ENCODE data around the gene BICDL1. TPM values are rescaled to one million over a fixed set of nuclear protein-coding genes. Genes with fewer than 3 reads are reported as not detected.

BICDL1 gene
- total and polyA plus RNA-seq, 2 experiments from 2014 or later = 3.5 to 3.7 TPM

GRCh38 chr12:120089796-120090195, 100.8 kb downstream of the BICDL1 start:
- H3K27ac ChIP-seq = no peak overlapping the region
- H3K4me1 ChIP-seq (ENCODE audit: low read depth) = peaks cover 16% of the 10 kb centered on the region

DNA sequence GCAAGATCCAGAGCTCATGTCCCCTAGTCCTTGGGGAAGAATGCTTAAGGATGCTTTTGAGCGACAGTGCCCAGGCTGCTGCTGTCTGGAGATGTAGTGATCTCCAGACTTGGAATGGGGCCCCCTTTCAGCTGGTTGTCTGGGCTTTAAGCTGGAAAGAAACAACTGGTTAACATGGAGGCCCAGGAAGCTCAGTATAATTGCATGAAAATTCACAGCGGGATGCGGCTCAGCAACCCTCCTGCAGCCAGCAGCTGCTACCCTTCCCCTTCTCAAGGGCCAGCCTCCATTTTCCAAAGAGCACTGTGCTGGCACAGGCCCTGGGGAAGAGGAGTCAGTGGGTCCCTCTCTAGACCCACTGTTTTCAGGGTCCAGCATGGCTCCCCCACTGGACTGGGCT, 101.2 kb downstream of the BICDL1 start:
- Histone ChIP-seq H3K9me3 (ENCODE audit: low read depth) (no peaks in the 10 kb centered on the region), H3K4me1 (ENCODE audit: low read depth) (peaks cover 16% of the 10 kb centered on the region), H3K27ac (no peak overlapping the region), H3K27me3 (no peaks in the 10 kb centered on the region), H3K36me3 (no peaks in the 10 kb centered on the region), H3K4me3 (no peak overlapping the region)
- no peak for DNase-seq (ENCODE audit: low read depth in 1 of 2, low spot score in 1 of 2)
- TF ChIP-seq, protein P1, sequence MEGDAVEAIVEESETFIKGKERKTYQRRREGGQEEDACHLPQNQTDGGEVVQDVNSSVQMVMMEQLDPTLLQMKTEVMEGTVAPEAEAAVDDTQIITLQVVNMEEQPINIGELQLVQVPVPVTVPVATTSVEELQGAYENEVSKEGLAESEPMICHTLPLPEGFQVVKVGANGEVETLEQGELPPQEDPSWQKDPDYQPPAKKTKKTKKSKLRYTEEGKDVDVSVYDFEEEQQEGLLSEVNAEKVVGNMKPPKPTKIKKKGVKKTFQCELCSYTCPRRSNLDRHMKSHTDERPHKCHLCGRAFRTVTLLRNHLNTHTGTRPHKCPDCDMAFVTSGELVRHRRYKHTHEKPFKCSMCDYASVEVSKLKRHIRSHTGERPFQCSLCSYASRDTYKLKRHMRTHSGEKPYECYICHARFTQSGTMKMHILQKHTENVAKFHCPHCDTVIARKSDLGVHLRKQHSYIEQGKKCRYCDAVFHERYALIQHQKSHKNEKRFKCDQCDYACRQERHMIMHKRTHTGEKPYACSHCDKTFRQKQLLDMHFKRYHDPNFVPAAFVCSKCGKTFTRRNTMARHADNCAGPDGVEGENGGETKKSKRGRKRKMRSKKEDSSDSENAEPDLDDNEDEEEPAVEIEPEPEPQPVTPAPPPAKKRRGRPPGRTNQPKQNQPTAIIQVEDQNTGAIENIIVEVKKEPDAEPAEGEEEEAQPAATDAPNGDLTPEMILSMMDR (IDR thresholded peaks at IDR 0.05; ENCODE audit: low read depth, low read length) = no peak

More at GRCh38 chr12:120089796-120090195, 100.8 kb downstream of the BICDL1 start:
- Histone ChIP-seq H3K9me3 (ENCODE audit: low read depth) (no peaks in the 10 kb centered on the region), H3K27me3 (no peaks in the 10 kb centered on the region), H3K36me3 (no peaks in the 10 kb centered on the region), H3K4me3 (no peak overlapping the region)
- DNase-seq (ENCODE audit: low read depth in 1 of 2, low spot score in 1 of 2) = no peak
- TF ChIP-seq, protein P1 (IDR thresholded peaks at IDR 0.05; ENCODE audit: low read depth, low read length) = no peak

DNA sequence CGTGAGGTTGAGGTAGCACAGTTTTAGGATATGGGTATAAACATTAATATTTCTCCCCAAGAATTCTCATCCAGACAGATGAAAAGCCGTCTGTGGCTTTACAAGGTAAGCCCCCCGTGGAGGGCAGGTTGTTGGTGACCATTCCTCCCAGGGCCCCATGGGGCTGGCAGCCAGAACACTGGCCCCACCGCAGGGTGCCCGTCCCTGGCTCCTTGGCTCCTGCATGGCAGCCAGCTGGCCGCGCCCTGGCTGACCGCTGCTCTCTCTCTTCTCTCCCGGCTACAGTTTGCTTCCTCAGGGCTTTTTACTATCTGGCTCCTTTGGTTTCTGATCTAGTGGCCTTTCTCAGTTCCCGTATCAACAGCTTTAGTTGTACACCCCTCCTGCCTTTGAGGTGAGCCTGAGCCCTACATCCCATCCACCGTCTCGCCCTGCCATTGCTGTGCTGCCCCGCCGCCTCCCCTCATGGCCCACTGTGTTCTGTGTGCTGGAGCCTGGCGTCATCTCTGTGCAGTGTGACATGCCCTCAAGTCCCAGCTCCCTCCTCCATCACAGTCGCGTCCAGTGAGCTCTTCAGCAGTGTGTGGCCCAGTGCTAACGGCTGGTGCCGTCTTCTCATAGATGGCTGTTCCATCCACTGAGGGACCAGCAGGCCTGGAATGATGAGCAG, 101.7 kb downstream of the BICDL1 start:
- DNase-seq (ENCODE audit: low read depth in 1 of 2, low spot score in 1 of 2) = no peak
- Histone ChIP-seq H3K4me1 (ENCODE audit: low read depth) (peaks cover 16% of the 10 kb centered on the region), H3K27ac (no peak overlapping the region), H3K9me3 (ENCODE audit: low read depth) (no peaks in the 10 kb centered on the region), H3K27me3 (no peaks in the 10 kb centered on the region), H3K36me3 (no peaks in the 10 kb centered on the region), H3K4me3 (no peak overlapping the region)
- TF ChIP-seq, protein P1 (IDR thresholded peaks at IDR 0.05; ENCODE audit: low read depth, low read length) = no peak

GRCh38 chr12:120091371-120092090, 102.5 kb downstream of the BICDL1 start:
- Histone ChIP-seq H3K36me3 (peaks cover 3% of the 10 kb centered on the region), H3K27ac (no peak overlapping the region), H3K9me3 (ENCODE audit: low read depth) (no peaks in the 10 kb centered on the region), H3K27me3 (no peaks in the 10 kb centered on the region), H3K4me3 (no peak overlapping the region), H3K4me1 (ENCODE audit: low read depth) (peaks cover 16% of the 10 kb centered on the region)
- TF ChIP-seq, protein P1 (IDR thresholded peaks at IDR 0.05; ENCODE audit: low read depth, low read length) = no peak
- DNase-seq (ENCODE audit: low read depth in 1 of 2, low spot score in 1 of 2) = peak in 1 of 2 donors; percentile 27

GRCh38 chr12:120092551-120093335, 103.7 kb downstream of the BICDL1 start:
- no peak overlapping the region for H3K4me3 ChIP-seq
- H3K36me3 ChIP-seq = peaks cover 9% of the 10 kb centered on the region
- no peak for DNase-seq (ENCODE audit: low read depth in 1 of 2, low spot score in 1 of 2)
- TF ChIP-seq, protein P1 (IDR thresholded peaks at IDR 0.05; ENCODE audit: low read depth, low read length) = no peak
- H3K9me3 ChIP-seq (ENCODE audit: low read depth) = no peaks in the 10 kb centered on the region
- no peaks in the 10 kb centered on the region for H3K27me3 ChIP-seq
- peak overlapping the region; percentile 71 for H3K27ac ChIP-seq
- H3K4me1 ChIP-seq (ENCODE audit: low read depth) = peaks cover 16% of the 10 kb centered on the region
